ENCODE data around the gene GRSF1. TPM values are rescaled to one million over a fixed set of nuclear protein-coding genes. Genes with fewer than 3 reads are reported as not detected.

The GRSF1 gene
- total RNA-seq, 1 experiment from 2014 or later = 98.5 TPM

- H3K9me3 Mint-ChIP-seq = no peaks in the 10 kb centered on the region
- H3K36me3 Mint-ChIP-seq = peaks cover 14% of the 10 kb centered on the region; the same call in 1 of the 2 replicates
- no peak for DNase-seq (ENCODE audit: low spot score)
- no peaks in the 10 kb centered on the region for H3K4me1 Mint-ChIP-seq
- H3K27ac Mint-ChIP-seq = no peak overlapping the region
- no peak for TF ChIP-seq JUN (CRISPR knock-in tag; IDR thresholded peaks at IDR 0.05)
- no peak for TF ChIP-seq ZNF317 (CRISPR knock-in tag; IDR thresholded peaks at IDR 0.05; ENCODE audit: borderline replicate concordance, low read depth)
- TF ChIP-seq ELF4 (CRISPR knock-in tag; IDR thresholded peaks at IDR 0.05; ENCODE audit: low read depth) = no peak
- no peak for TF ChIP-seq ZNF423 (CRISPR knock-in tag; IDR thresholded peaks at IDR 0.05)
- no peak for TF ChIP-seq PRDM15 (CRISPR knock-in tag; IDR thresholded peaks at IDR 0.05)
- TF ChIP-seq ZNF263 (CRISPR knock-in tag; IDR thresholded peaks at IDR 0.05; ENCODE audit: low read depth) = no peak
- no peak for TF ChIP-seq CDX4 (CRISPR knock-in tag; IDR thresholded peaks at IDR 0.05; ENCODE audit: borderline replicate concordance)
- no peak for TF ChIP-seq E2F5 (CRISPR knock-in tag; IDR thresholded peaks at IDR 0.05)
- no peak for TF ChIP-seq CBFB (CRISPR knock-in tag; IDR thresholded peaks at IDR 0.05; ENCODE audit: low read depth)
- no peak for TF ChIP-seq ZNF138 (CRISPR knock-in tag; conservative IDR thresholded peaks at IDR 0.05)
- TF ChIP-seq ZNF425 (CRISPR knock-in tag; conservative IDR thresholded peaks at IDR 0.05) = no peak
- no peak overlapping the region for H3K4me3 Mint-ChIP-seq
- ChIA-PET POLR2A (no interaction called here), CTCF (no interaction called here)
- no peaks in the 10 kb centered on the region for H3K27me3 Mint-ChIP-seq (ENCODE audit: low read depth)
- ATAC-seq = no peak
These were observed 52.2 kb downstream of the GRSF1 start for GRCh38 chr4:70787496-70787895.

DNA sequence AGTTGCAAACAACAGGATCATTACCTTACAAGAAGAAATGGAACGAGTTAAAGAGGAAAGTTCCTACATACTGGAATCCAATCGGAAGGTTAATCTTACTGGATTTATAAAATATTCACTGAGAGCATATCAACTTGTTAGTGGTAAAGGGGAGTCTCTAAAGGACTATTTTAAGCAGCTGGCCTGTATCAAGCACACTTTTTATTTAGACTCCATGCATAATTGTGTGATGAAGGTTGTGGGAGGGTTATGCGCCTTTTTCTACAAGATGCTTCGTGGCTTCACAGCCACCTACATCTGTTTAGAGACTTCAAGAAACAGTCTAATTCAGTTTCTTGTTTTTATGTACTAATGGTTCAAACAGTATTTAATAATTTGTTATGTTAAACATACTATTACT, 56.6 kb downstream of the GRSF1 start:
- H3K27me3 Mint-ChIP-seq (ENCODE audit: low read depth) = no peaks in the 10 kb centered on the region
- H3K9me3 Mint-ChIP-seq = no peaks in the 10 kb centered on the region
- ChIA-PET POLR2A (no interaction called here), CTCF (no interaction called here)
- no peak for ATAC-seq
- H3K4me1 Mint-ChIP-seq = no peaks in the 10 kb centered on the region
- no peak overlapping the region for H3K4me3 Mint-ChIP-seq
- DNase-seq (ENCODE audit: low spot score) = no peak
- 0 out of 2 replicates have a peak, but pooled peaks cover 8% of the 10 kb centered on the region for H3K36me3 Mint-ChIP-seq
- no peak overlapping the region for H3K27ac Mint-ChIP-seq
- TF ChIP-seq CDX4 (CRISPR knock-in tag; IDR thresholded peaks at IDR 0.05; ENCODE audit: borderline replicate concordance) (no peak), GRHL2 (CRISPR knock-in tag; IDR thresholded peaks at IDR 0.05; ENCODE audit: insufficient replicate concordance, severe bottlenecking) (no peak), FOXP1 (CRISPR knock-in tag; IDR thresholded peaks at IDR 0.05; ENCODE audit: borderline replicate concordance) (no peak), NFE2L1 (CRISPR knock-in tag; IDR thresholded peaks at IDR 0.05) (no peak)
- TF ChIP-seq, protein P1, sequence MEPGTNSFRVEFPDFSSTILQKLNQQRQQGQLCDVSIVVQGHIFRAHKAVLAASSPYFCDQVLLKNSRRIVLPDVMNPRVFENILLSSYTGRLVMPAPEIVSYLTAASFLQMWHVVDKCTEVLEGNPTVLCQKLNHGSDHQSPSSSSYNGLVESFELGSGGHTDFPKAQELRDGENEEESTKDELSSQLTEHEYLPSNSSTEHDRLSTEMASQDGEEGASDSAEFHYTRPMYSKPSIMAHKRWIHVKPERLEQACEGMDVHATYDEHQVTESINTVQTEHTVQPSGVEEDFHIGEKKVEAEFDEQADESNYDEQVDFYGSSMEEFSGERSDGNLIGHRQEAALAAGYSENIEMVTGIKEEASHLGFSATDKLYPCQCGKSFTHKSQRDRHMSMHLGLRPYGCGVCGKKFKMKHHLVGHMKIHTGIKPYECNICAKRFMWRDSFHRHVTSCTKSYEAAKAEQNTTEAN (CRISPR knock-in tag; IDR thresholded peaks at IDR 0.05) = no peak
- TF ChIP-seq, protein P2, sequence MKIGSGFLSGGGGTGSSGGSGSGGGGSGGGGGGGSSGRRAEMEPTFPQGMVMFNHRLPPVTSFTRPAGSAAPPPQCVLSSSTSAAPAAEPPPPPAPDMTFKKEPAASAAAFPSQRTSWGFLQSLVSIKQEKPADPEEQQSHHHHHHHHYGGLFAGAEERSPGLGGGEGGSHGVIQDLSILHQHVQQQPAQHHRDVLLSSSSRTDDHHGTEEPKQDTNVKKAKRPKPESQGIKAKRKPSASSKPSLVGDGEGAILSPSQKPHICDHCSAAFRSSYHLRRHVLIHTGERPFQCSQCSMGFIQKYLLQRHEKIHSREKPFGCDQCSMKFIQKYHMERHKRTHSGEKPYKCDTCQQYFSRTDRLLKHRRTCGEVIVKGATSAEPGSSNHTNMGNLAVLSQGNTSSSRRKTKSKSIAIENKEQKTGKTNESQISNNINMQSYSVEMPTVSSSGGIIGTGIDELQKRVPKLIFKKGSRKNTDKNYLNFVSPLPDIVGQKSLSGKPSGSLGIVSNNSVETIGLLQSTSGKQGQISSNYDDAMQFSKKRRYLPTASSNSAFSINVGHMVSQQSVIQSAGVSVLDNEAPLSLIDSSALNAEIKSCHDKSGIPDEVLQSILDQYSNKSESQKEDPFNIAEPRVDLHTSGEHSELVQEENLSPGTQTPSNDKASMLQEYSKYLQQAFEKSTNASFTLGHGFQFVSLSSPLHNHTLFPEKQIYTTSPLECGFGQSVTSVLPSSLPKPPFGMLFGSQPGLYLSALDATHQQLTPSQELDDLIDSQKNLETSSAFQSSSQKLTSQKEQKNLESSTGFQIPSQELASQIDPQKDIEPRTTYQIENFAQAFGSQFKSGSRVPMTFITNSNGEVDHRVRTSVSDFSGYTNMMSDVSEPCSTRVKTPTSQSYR (CRISPR knock-in tag; IDR thresholded peaks at IDR 0.05) = no peak
- TF ChIP-seq, protein P3, sequence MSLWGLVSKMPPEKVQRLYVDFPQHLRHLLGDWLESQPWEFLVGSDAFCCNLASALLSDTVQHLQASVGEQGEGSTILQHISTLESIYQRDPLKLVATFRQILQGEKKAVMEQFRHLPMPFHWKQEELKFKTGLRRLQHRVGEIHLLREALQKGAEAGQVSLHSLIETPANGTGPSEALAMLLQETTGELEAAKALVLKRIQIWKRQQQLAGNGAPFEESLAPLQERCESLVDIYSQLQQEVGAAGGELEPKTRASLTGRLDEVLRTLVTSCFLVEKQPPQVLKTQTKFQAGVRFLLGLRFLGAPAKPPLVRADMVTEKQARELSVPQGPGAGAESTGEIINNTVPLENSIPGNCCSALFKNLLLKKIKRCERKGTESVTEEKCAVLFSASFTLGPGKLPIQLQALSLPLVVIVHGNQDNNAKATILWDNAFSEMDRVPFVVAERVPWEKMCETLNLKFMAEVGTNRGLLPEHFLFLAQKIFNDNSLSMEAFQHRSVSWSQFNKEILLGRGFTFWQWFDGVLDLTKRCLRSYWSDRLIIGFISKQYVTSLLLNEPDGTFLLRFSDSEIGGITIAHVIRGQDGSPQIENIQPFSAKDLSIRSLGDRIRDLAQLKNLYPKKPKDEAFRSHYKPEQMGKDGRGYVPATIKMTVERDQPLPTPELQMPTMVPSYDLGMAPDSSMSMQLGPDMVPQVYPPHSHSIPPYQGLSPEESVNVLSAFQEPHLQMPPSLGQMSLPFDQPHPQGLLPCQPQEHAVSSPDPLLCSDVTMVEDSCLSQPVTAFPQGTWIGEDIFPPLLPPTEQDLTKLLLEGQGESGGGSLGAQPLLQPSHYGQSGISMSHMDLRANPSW (CRISPR knock-in tag; conservative IDR thresholded peaks at IDR 0.05; ENCODE audit: low read depth) = no peak
- TF ChIP-seq, protein P4, sequence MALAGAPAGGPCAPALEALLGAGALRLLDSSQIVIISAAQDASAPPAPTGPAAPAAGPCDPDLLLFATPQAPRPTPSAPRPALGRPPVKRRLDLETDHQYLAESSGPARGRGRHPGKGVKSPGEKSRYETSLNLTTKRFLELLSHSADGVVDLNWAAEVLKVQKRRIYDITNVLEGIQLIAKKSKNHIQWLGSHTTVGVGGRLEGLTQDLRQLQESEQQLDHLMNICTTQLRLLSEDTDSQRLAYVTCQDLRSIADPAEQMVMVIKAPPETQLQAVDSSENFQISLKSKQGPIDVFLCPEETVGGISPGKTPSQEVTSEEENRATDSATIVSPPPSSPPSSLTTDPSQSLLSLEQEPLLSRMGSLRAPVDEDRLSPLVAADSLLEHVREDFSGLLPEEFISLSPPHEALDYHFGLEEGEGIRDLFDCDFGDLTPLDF (CRISPR knock-in tag; IDR thresholded peaks at IDR 0.05) = no peak
